Keratinocyte (primary cell): ENCODE results near the gene CMIP. TPM values are rescaled to one million over a fixed set of nuclear protein-coding genes. Genes with fewer than 3 reads are reported as not detected.

Experiments
- DNase-seq: peaks from one replicate; pipeline ENCODE4 v3.0.0-alpha.2; 2011; ENCODE audit warnings: low read depth, missing footprints, low spot score
- FAIRE-seq: peaks from 2 replicates; lab custom pipeline; 2011; peaks lifted over from hg19 to GRCh38; lab: Jason Lieb, UNC
- H2AFZ ChIP-seq: 2 replicates; pipeline ENCODE4 v1.6.0; 2012; ENCODE audit warnings: low read length, control low read depth, inconsistent platforms; ENCODE audit not compliant: control insufficient read depth
- H3K27ac ChIP-seq: 2 replicates; pipeline ENCODE4 v1.5.1; 2011; ENCODE audit warnings: low read length; ENCODE audit not compliant: control insufficient read depth, insufficient read depth
- H3K27me3 ChIP-seq: 3 replicates; pipeline ENCODE4 v1.6.0; 2011; ENCODE audit warnings: low read length; ENCODE audit not compliant: control insufficient read depth, insufficient read depth; ENCODE audit errors: extremely low read depth
- H3K36me3 ChIP-seq, 2 experiments: 2 replicates in 1 of 2; 3 replicates in 1 of 2; pipeline ENCODE4 v1.5.1; 2011; ENCODE audit warnings: low read length in 2 of 2, mild to moderate bottlenecking in 1 of 2; ENCODE audit not compliant: control insufficient read depth in 2 of 2, insufficient read depth in 2 of 2; ENCODE audit errors: extremely low read depth in 1 of 2
- H3K4me1 ChIP-seq: 3 replicates; pipeline ENCODE4 v1.5.1; 2011; ENCODE audit warnings: low read length; ENCODE audit not compliant: control insufficient read depth, insufficient read depth; ENCODE audit errors: extremely low read depth
- H3K4me2 ChIP-seq: 3 replicates; pipeline ENCODE4 v1.6.0; 2011; ENCODE audit warnings: low read depth, low read length; ENCODE audit not compliant: control insufficient read depth, insufficient read depth; ENCODE audit errors: extremely low read depth
- H3K4me3 ChIP-seq, 3 experiments: fragments of 200-600 bp in 1 of 3; sonication (generic) in 1 of 3; 2 replicates in 2 of 3; 3 replicates in 1 of 3; pipeline ENCODE4 v1.5.1; 2011 to 2016; ENCODE audit warnings: low read length in 3 of 3, mild to moderate bottlenecking in 3 of 3, control low read depth in 2 of 3, inconsistent platforms in 1 of 3, low read depth in 1 of 3, mixed read lengths in 1 of 3, mixed run types in 1 of 3, moderate library complexity in 1 of 3; ENCODE audit not compliant: control insufficient read depth in 2 of 3, insufficient read depth in 2 of 3; ENCODE audit errors: extremely low read depth in 1 of 3
- H3K79me2 ChIP-seq: 2 replicates; pipeline ENCODE4 v1.6.0; 2012; ENCODE audit warnings: low read length; ENCODE audit not compliant: control insufficient read depth, insufficient read depth
- H3K9ac ChIP-seq: 3 replicates; pipeline ENCODE4 v1.6.0; 2011; ENCODE audit warnings: low read length; ENCODE audit not compliant: control insufficient read depth, insufficient read depth; ENCODE audit errors: extremely low read depth
- H3K9me1 ChIP-seq: 3 replicates; pipeline ENCODE4 v1.6.0; 2011; ENCODE audit warnings: low read length; ENCODE audit not compliant: control insufficient read depth, insufficient read depth; ENCODE audit errors: extremely low read depth
- H3K9me3 ChIP-seq: 2 replicates; pipeline ENCODE4 v1.5.1; 2012; ENCODE audit warnings: low read depth, low read length; ENCODE audit not compliant: control insufficient read depth
- H4K20me1 ChIP-seq: 3 replicates; pipeline ENCODE4 v1.6.0; 2011; ENCODE audit warnings: low read length; ENCODE audit not compliant: control insufficient read depth, insufficient read depth; ENCODE audit errors: extremely low read depth
- EZH2 ChIP-seq: IDR thresholded peaks from one replicate; pipeline ENCODE4 v1.6.1; 2012; ENCODE audit warnings: inconsistent platforms, mild to moderate bottlenecking, low read length, moderate library complexity
- dilution Hi-C: fragments of 300-500 bp; cut with MboI; formaldehyde crosslinking; loops from one replicate; pipeline ENCODE4 v1.7.0; 2020; ENCODE audit warnings: low sequenced_read_pairs; ENCODE audit not compliant: extremely low pct_ligation_motif_present
- polyA plus RNA-seq, 5 experiments: library from polyadenylated mRNA; depleted of rRNA in 3 of 5; stranded (reverse) in 3 of 5; stranded (forward) in 1 of 5; unstranded in 1 of 5; fragments of >200 nt; gene quantifications; 1 replicate in 1 of 5; 2 replicates in 3 of 5; 3 replicates in 1 of 5; pipeline versions ENCODE4 v1.2.1 to v1.2.3, GENCODE V29; 2011 to 2012; ENCODE audit warnings: missing spikeins in 2 of 5, low read depth in 1 of 5, low replicate concordance in 1 of 5
- TF ChIP-seq, protein P1 (sequence below), 3 experiments: IDR thresholded peaks in 1 of 3; conservative IDR thresholded peaks in 1 of 3; optimal IDR thresholded peaks in 1 of 3; 2 replicates in 2 of 3; 3 replicates in 1 of 3; pipeline versions ENCODE3 to v1.5.1; 2011; ENCODE audit warnings: low read length in 3 of 3, mild to moderate bottlenecking in 3 of 3, moderate library complexity in 2 of 3, control low read depth in 1 of 3, inconsistent platforms in 1 of 3; ENCODE audit not compliant: insufficient read depth in 2 of 3; ENCODE audit errors: extremely low read depth in 1 of 3

CMIP gene
- polyA plus RNA-seq, 1 donor (not counting 4 experiments of a cell fraction or from before 2014, with no cell fraction given), result 5.0 TPM

GRCh38 chr16:81675662-81676061 lies 231.1 kb downstream of the CMIP start:
- Histone ChIP-seq H2AFZ (no peak overlapping the region), H3K9ac (no peak overlapping the region), H3K36me3 (peaks cover 38 to 51% of the 10 kb centered on the region in 2 experiments), H3K4me2 (no peak overlapping the region), H3K27ac (no peak overlapping the region), H3K9me3 (no peaks in the 10 kb centered on the region), H3K9me1 (no peaks in the 10 kb centered on the region), H3K27me3 (no peaks in the 10 kb centered on the region), H4K20me1 (peaks cover 7% of the 10 kb centered on the region), H3K79me2 (peaks cover 8% of the 10 kb centered on the region), H3K4me3 (no peak overlapping the region), H3K4me1 (no peaks in the 10 kb centered on the region)
- dilution Hi-C loops, result no loop called here
- FAIRE-seq (no peak), DNase-seq (no peak)
- no peak for TF ChIP-seq EZH2
- TF ChIP-seq, protein P1, sequence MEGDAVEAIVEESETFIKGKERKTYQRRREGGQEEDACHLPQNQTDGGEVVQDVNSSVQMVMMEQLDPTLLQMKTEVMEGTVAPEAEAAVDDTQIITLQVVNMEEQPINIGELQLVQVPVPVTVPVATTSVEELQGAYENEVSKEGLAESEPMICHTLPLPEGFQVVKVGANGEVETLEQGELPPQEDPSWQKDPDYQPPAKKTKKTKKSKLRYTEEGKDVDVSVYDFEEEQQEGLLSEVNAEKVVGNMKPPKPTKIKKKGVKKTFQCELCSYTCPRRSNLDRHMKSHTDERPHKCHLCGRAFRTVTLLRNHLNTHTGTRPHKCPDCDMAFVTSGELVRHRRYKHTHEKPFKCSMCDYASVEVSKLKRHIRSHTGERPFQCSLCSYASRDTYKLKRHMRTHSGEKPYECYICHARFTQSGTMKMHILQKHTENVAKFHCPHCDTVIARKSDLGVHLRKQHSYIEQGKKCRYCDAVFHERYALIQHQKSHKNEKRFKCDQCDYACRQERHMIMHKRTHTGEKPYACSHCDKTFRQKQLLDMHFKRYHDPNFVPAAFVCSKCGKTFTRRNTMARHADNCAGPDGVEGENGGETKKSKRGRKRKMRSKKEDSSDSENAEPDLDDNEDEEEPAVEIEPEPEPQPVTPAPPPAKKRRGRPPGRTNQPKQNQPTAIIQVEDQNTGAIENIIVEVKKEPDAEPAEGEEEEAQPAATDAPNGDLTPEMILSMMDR (optimal IDR thresholded peaks at IDR 0.05 in 1 of 3, IDR thresholded peaks at IDR 0.05 in 1 of 3, conservative IDR thresholded peaks at IDR 0.05 in 1 of 3; ENCODE audit: extremely low read depth in 1 of 3, insufficient read depth in 2 of 3, low read length in 3 of 3), result no peak

DNA sequence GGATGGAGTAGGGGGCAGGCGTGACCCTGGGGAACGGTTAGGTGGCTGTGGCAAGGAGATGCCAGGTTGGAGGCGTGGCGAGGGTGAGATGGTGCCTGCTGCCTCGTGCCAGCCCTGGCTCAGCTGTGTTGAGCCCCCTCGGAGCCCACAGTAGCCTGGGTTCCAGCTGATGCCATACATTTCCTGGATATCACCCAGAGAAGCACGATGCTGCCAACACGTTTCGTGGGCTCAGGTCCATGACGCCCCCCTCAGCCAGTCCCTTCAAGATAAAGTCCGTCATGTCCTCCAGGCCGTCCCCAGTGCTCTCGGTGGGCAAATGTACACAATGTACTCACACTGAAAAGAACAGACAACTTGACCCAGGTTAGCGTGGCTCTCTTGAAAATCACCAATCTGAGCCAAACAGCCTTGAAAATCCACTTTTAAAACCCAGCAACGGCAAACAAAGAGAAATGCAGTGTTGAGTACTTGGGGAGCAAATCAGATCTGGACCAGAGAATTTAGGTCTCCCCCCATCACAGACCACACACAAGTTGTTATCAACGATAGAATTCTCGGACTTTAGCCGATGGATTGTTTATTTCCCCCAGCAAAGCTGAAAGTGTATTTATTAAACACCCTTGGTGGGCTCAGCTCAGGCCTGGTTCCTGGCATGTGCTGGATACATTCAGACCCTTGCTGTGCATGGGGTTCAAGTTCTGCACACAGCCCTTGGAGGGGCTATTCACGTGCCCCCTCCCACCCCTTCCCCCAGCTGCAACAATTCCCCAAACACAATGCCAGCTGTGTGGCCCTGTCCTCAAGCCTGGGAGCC lies 231.7 kb downstream of the CMIP start:
- Histone ChIP-seq H2AFZ (no peak overlapping the region), H4K20me1 (peaks cover 7% of the 10 kb centered on the region), H3K36me3 (peaks cover 33 to 51% of the 10 kb centered on the region in 2 experiments), H3K27ac (no peak overlapping the region), H3K79me2 (peaks cover 8% of the 10 kb centered on the region), H3K9ac (no peak overlapping the region), H3K9me1 (no peaks in the 10 kb centered on the region), H3K4me1 (no peaks in the 10 kb centered on the region), H3K4me3 (no peak overlapping the region), H3K4me2 (no peak overlapping the region), H3K27me3 (no peaks in the 10 kb centered on the region), H3K9me3 (no peaks in the 10 kb centered on the region)
- TF ChIP-seq, protein P1 (optimal IDR thresholded peaks at IDR 0.05 in 1 of 3, IDR thresholded peaks at IDR 0.05 in 1 of 3, conservative IDR thresholded peaks at IDR 0.05 in 1 of 3; ENCODE audit: extremely low read depth in 1 of 3, insufficient read depth in 2 of 3, low read length in 3 of 3), result no peak
- TF ChIP-seq EZH2, result no peak
- FAIRE-seq (no peak), DNase-seq (no peak)
- dilution Hi-C loops, result no loop called here
